IPS DF 4.7 (cell line): ENCODE data around the gene ERICH6B.

Experiments
- DNase-seq: peaks from one replicate; pipeline ENCODE4 v3.0.0-alpha.2; 2013; ENCODE audit warnings: low spot score; ENCODE audit errors: extremely low read depth

ERICH6B gene

DNA sequence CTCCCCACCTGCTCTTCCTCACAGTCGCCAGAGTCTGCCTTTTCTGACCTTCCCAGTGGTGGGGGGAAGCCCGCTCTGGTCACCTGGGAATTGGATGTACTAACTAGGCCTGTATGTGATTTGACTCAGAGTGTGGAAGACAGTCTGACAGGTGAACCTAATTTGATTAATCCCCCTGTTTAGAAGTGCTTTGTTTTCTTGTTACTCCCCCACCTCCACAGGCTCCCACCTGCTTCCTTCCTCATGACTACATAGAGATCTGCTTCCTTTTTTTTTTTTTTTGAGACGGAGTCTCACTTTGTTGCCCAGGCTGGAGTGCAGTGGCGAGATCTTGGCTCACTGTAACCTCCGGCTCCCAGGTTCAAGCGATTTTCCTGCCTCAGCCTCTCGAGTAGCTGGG lies 106.8 kb downstream of the ERICH6B start:
- no peak for DNase-seq

- DNase-seq: no peak
Measured at GRCh38 chr13:45506811-45507210, 108.7 kb downstream of the ERICH6B start.

DNA sequence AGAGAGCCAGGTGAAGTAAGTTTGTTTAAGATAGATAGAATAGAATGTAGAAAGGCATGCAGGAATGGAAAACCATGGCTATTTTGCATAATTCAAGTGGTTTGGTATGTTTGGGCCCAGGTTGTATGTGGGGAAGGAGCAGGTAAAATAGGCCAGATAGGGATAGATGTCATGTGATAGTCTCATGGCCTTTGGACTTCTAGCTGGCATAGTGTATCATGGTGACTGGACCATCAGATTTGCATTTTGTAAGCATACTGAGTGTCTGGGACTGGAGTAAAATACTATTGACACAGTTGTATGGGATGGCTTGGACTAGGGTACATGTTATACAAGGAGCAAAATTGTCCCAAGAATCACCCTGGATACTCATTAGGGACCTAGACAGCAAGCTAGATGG lies 111.9 kb downstream of the ERICH6B start:
- no peak for DNase-seq

GRCh38 chr13:45501175-45501526 lies 114.4 kb downstream of the ERICH6B start:
- DNase-seq: no peak

DNA sequence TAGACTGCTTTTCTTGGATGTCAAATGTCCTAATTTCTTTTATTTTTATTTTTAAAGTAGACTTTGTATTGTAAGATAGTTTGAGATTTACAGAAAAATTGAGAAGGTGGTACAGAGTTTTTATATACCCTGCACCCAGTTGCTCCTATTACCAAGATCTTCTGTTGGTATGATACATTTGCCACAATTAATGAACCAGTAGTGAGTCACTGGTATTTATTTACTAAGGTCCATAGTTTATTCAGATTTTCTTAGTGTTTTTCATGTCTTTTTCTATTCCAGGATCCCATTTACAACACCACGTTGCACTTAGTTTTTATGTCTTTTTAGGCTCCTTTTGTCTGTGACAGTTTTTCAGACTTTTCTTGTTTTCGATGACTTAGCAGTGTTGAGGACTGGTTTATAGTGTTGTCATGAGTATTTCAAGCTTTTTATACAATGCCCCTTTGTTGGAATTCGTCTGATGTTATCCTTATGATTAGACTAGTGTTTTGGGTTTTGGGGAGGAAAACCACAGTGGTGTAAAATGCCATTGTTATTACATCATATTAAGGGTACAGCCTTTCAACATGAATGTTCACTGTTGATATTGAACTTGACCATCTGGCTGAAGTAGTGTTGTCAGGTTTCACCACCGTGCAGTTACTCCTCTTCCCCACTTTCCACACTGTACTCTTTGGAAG lies 114.9 kb downstream of the ERICH6B start:
- DNase-seq: no peak

GRCh38 chr13:45496942-45497341 lies 118.6 kb downstream of the ERICH6B start:
- no peak for DNase-seq

DNA sequence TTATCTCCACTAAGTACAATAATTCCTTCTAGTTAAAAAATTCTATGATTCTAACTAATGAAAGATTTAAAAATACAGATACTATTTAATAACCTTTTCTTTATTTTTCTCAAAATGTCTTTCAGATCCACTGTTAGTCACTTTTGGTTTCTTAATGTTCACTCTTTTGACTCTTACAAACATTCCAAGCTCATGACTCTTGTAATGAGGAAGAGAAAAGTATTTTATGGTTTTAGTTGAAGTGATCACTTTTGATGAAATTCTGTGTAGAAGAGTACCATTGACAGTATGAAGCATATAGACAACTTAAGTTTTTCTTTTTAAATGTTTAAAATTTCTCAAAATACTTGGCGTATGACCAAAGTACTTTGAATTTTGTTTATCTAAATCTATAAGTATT lies 123.0 kb downstream of the ERICH6B start:
- DNase-seq: no peak
